ENCODE results near the gene CTBP1. TPM values are rescaled to one million over a fixed set of nuclear protein-coding genes. Genes with fewer than 3 reads are reported as not detected.

The CTBP1 gene
- total and polyA plus RNA-seq, 9 of the 15 experiments (the other 6 are each of a cell fraction or from before 2014, with no cell fraction given) = 14.5 to 162 (median 68.2) TPM

- no peaks in the 10 kb centered on the region; the same call in 1 of the 2 replicates for H4K20me1 ChIP-seq (replicated peaks; ENCODE audit: control insufficient read depth, insufficient read depth, low read length)
- no peak for FAIRE-seq
- POLR2A ChIA-PET = interaction anchor here (0.6 kb wide), 2 partner anchors 9 to 33 kb away, joined by 3 read pairs; no protein-coding TSS in a partner anchor
- WGBS (ENCODE audit: insufficient coverage, low coverage, missing lambda C conversion rate) = 43% methylated on average over 17 of the region's 21 CpGs
- no peaks in the 10 kb centered on the region for H3K79me2 ChIP-seq (ENCODE audit: control insufficient read depth, insufficient read depth, low read length)
- H2AFZ ChIP-seq (ENCODE audit: low read depth, low read length) = no peak overlapping the region
- H3K4me3 ChIP-seq = no peak overlapping the region
- in situ Hi-C loops (cut with MboI) = no loop called here
- intact Hi-C loops (cut with micrococcal nuclease) = no loop called here
- H3K9ac ChIP-seq (ENCODE audit: insufficient read depth in 1 of 2, low read depth in 2 of 2, low read length in 2 of 2) = no peak overlapping the region
- ATAC-seq = no peak
- no peak for DNase-seq (ENCODE audit: extremely low read depth in 1 of 4, low spot score in 3 of 4)
- H3K9me1 ChIP-seq (ENCODE audit: control insufficient read depth, insufficient read depth, low read length) = no peaks in the 10 kb centered on the region
- H3K4me2 ChIP-seq (ENCODE audit: insufficient read depth, low read length) = no peak overlapping the region
- H3K27ac ChIP-seq (ENCODE audit: extremely low read depth, low read depth, low read length) = no peak overlapping the region
- no peaks in the 10 kb centered on the region for H3K27me3 ChIP-seq (ENCODE audit: control insufficient read depth in 2 of 2, insufficient read depth in 2 of 2, low read length in 2 of 2)
- TF ChIP-seq ZNF347 (CRISPR knock-in tag; IDR thresholded peaks at IDR 0.05; ENCODE audit: low read depth) (no peak), ZEB2 (IDR thresholded peaks at IDR 0.05) (0 out of 2 replicates have a peak, but pooled peaks have one; percentile 29)
- CTCF ChIA-PET (ENCODE audit: low intra/inter-chr PET ratio) = no interaction called here
- H3K9me3 ChIP-seq (replicated peaks; ENCODE audit: control insufficient read depth, insufficient read depth, low read depth, low read length) = no peaks in the 10 kb centered on the region
- BruUV-seq (replicated peaks) = no TSS peak
- H3K36me3 ChIP-seq (ENCODE audit: control insufficient read depth, insufficient read depth, low read length) = peaks cover 8% of the 10 kb centered on the region; the same call in 1 of the 3 replicates
- H3K4me1 ChIP-seq (replicated peaks in 1 of 2; ENCODE audit: control insufficient read depth in 2 of 2, insufficient read depth in 2 of 2, low read length in 2 of 2) = peaks cover 6 to 67% of the 10 kb centered on the region in 2 experiments; a peak in 4 of 5 replicates
Observed at GRCh38 chr4:1206299-1207156, 42.4 kb downstream of the CTBP1 start.

- H3K36me3 ChIP-seq (ENCODE audit: control insufficient read depth, insufficient read depth, low read length) = peaks cover under 1% of the 10 kb centered on the region; the same call in 1 of the 3 replicates
- CTCF ChIA-PET (ENCODE audit: low intra/inter-chr PET ratio) = no interaction called here
- 65% methylated on average over 13 of the region's 17 CpGs for WGBS (ENCODE audit: insufficient coverage, low coverage, missing lambda C conversion rate)
- in situ Hi-C loops (cut with MboI) = no loop called here
- no peak overlapping the region for H2AFZ ChIP-seq (ENCODE audit: low read depth, low read length)
- FAIRE-seq (no peak), DNase-seq (ENCODE audit: extremely low read depth in 1 of 4, low spot score in 3 of 4) (no peak), ATAC-seq (no peak)
- H3K4me2 ChIP-seq (ENCODE audit: insufficient read depth, low read length) = no peak overlapping the region
- no peaks in the 10 kb centered on the region; the same call in 1 of the 2 replicates for H4K20me1 ChIP-seq (replicated peaks; ENCODE audit: control insufficient read depth, insufficient read depth, low read length)
- no peak overlapping the region for H3K27ac ChIP-seq (ENCODE audit: extremely low read depth, low read depth, low read length)
- no peak overlapping the region for H3K4me3 ChIP-seq
- no TSS peak for BruUV-seq (replicated peaks)
- H3K9ac ChIP-seq (ENCODE audit: insufficient read depth in 1 of 2, low read depth in 2 of 2, low read length in 2 of 2) = no peak overlapping the region; a peak in 1 of 4 replicates
- H3K79me2 ChIP-seq (ENCODE audit: control insufficient read depth, insufficient read depth, low read length) = no peaks in the 10 kb centered on the region
- intact Hi-C loops (cut with micrococcal nuclease) = no loop called here
- H3K27me3 ChIP-seq (ENCODE audit: control insufficient read depth in 2 of 2, insufficient read depth in 2 of 2, low read length in 2 of 2) = no peaks in the 10 kb centered on the region
- H3K9me3 ChIP-seq (replicated peaks; ENCODE audit: control insufficient read depth, insufficient read depth, low read depth, low read length) = no peaks in the 10 kb centered on the region
- no peaks in the 10 kb centered on the region for H3K9me1 ChIP-seq (ENCODE audit: control insufficient read depth, insufficient read depth, low read length)
- peaks cover 12 to 71% of the 10 kb centered on the region in 2 experiments for H3K4me1 ChIP-seq (replicated peaks in 1 of 2; ENCODE audit: control insufficient read depth in 2 of 2, insufficient read depth in 2 of 2, low read length in 2 of 2)
- POLR2A ChIA-PET = interaction anchor here (0.6 to 1.4 kb wide), 3 partner anchors 8 to 34 kb away, joined by 3 to 5 read pairs (median 3); no protein-coding TSS in a partner anchor
- TF ChIP-seq ZNF76 (CRISPR knock-in tag; IDR thresholded peaks at IDR 0.05; ENCODE audit: borderline replicate concordance) (no peak), SRSF7 (optimal IDR thresholded peaks at IDR 0.05; ENCODE audit: low read depth, low read length) (no peak), DDX20 (tag; IDR thresholded peaks at IDR 0.05; ENCODE audit: low read depth) (no peak), HDAC1 (IDR thresholded peaks at IDR 0.05) (no peak), DEAF1 (CRISPR knock-in tag; IDR thresholded peaks at IDR 0.05) (no peak), ZNF507 (tag; conservative IDR thresholded peaks at IDR 0.05) (no peak), RBBP5 (IDR thresholded peaks at IDR 0.05; ENCODE audit: borderline replicate concordance, insufficient read depth, low read length, poor library complexity, severe bottlenecking) (no peak), CTBP1 (IDR thresholded peaks at IDR 0.05; ENCODE audit: borderline replicate concordance) (no peak), HNRNPLL (IDR thresholded peaks at IDR 0.05; ENCODE audit: low read depth, low read length, poor library complexity, severe bottlenecking) (no peak), SAFB2 (IDR thresholded peaks at IDR 0.05; ENCODE audit: borderline replicate concordance, low read depth, low read length, severe bottlenecking) (no peak)
Observed at GRCh38 chr4:1205586-1206298, 43.2 kb downstream of the CTBP1 start.

All from K562 (cell line).